ENCODE data around the gene TMEM121.
"Not testable (repeated sequence)": the region's sequence is repeated elsewhere in the genome, so short reads cannot be mapped to it uniquely, and the experiment has no call there.

Gene TMEM121

GRCh38 chr14:105571181-105571951 lies 45.0 kb downstream of the TMEM121 start:
- DNase-seq = not testable (repeated sequence)

DNA sequence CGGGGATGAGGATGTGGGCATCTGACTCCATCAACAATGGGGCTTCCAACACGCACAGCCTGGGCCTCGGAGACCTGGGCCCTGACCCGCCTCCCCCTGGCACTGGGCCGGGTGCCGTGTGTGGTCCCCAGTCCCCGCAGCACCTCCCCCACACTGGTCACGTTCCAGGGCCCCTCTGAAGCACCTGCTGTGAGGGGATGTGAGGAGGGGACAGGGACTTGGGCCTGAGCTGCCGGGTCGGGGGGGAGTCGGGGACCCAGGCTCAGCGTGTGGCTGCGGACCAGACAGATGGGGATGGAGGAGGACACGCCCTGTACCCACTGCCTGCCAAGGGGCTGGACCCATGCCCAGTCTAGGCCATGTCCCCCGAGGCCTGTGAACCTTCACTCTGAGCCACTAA lies 45.7 kb downstream of the TMEM121 start:
- DNase-seq = not testable (repeated sequence)

GRCh38 chr14:105573841-105574240 lies 47.5 kb downstream of the TMEM121 start:
- DNase-seq = not testable (repeated sequence)

DNA sequence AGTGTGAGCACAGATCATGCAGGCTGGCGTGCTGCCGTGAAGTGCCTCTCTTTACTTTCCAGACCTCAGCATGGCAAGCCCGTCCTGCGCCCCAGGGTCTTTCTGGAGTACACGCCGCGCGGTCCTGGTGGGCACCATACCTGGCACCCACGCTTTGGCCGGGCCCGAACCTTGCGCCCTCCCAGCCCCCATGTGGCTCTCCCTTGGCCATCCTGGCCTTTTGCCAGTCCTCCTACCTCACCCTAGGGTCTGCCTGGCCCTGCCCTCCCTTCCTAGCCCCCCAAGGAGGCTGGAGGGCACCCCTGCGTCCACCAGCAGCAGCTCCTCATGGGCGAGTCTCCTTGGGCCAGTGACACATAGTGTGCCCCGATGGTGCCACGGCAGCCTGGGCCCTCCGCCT lies 48.0 kb downstream of the TMEM121 start:
- DNase-seq = not testable (repeated sequence)

DNA sequence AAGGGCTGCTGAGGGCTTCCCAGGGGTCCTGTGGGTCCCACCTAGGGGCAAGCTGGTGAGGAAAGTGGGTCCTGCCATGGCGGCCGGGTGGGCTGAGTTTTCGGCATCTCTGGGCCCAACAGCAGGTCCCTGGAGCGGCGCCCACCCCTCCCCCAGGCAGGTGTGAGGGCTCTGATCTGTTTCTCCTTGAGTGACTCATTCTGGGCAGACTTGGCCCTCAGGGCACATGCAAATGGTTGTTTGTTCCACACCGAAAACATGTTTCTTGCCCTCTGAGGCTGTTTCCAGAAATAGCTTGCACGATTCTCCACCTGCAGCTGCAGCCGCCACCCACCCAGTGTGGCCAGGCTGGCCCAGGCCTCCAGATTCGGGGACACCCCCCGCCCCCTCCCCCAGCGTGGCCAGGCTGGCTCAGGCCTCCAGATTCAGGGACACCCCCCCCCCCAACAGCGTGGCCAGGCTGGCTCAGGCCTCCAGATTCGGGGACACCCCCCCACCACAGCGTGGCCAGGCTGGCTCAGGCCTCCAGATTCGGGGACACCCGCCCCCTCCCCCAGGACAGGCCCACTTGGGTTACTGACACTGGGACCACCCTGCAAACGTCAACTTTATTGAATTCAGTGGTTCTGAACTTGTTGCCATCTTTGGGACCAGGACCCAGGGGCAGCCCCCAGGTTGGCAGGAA lies 48.8 kb downstream of the TMEM121 start:
- DNase-seq = not testable (repeated sequence)

GRCh38 chr14:105576525-105577088 lies 50.2 kb downstream of the TMEM121 start:
- no peak for DNase-seq

GRCh38 chr14:105577314-105577861 lies 51.0 kb downstream of the TMEM121 start:
- no peak for DNase-seq

DNA sequence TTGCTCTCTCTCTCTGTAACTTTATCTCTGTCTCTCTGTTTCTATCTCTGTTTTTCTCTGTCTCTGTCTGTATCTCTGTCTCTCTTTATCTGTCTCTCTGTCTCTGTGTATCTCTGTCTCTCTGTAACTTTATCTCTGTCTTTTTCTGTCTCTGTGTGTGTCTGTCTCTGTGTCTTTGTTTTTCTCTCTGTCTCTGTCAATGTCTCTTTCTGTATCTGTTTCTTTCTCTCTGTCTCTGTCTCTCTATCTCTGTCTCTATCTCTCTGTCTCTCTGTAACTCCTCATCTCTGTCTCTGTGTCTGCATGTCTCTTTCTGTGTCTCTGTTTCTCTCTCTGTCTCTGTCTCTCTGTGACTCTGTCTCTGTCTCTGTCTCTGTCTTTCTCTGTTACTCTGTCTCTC lies 51.7 kb downstream of the TMEM121 start:
- DNase-seq = no peak

GRCh38 chr14:105579221-105579620 lies 52.8 kb downstream of the TMEM121 start:
- not testable (repeated sequence) for DNase-seq
